Neural progenitor cell (in vitro differentiated cells): ENCODE measurements around the gene MPP1. TPM values are rescaled to one million over a fixed set of nuclear protein-coding genes. Genes with fewer than 3 reads are reported as not detected.

Experiments used
- DNase-seq: peaks from one replicate; pipeline ENCODE4 v3.0.0-alpha.2; 2016; ENCODE audit warnings: low spot score
- H2AFZ ChIP-seq: fragments of 200-600 bp; sonication (generic); replicated peaks from 2 replicates; pipeline ENCODE4 v1.6.1; 2016; ENCODE audit warnings: antibody characterized with exemption
- H3F3A ChIP-seq: fragments of 200-600 bp; sonication (generic); 2 replicates; pipeline ENCODE4 v1.6.1; 2016; ENCODE audit warnings: antibody characterized with exemption, low read depth
- H3K27ac ChIP-seq: fragments of 200-600 bp; sonication (generic); 2 replicates; pipeline ENCODE4 v1.5.1; 2016; ENCODE audit warnings: mild to moderate bottlenecking
- H3K27me3 ChIP-seq: fragments of 200-600 bp; sonication (generic); 2 replicates; pipeline ENCODE4 v1.6.1; 2016; ENCODE audit warnings: mild to moderate bottlenecking, moderate library complexity
- H3K36me3 ChIP-seq: fragments of 200-600 bp; sonication (generic); 2 replicates; pipeline ENCODE4 v1.5.1; 2016
- H3K4me1 ChIP-seq: fragments of 200-600 bp; sonication (generic); 2 replicates; pipeline ENCODE4 v1.6.1; 2016; ENCODE audit warnings: mixed run types
- H3K4me2 ChIP-seq: fragments of 200-600 bp; sonication (generic); 2 replicates; pipeline ENCODE4 v1.6.1; 2016
- H3K4me3 ChIP-seq: fragments of 200-600 bp; sonication (generic); 2 replicates; pipeline ENCODE4 v1.5.1; 2016
- H3K79me2 ChIP-seq: fragments of 200-600 bp; sonication (generic); 2 replicates; pipeline ENCODE4 v1.6.1; 2016; ENCODE audit warnings: low read depth
- H3K9ac ChIP-seq: fragments of 200-600 bp; sonication (generic); 2 replicates; pipeline ENCODE4 v1.6.1; 2016
- H3K9me3 ChIP-seq: fragments of 200-600 bp; sonication (generic); 2 replicates; pipeline ENCODE4 v1.5.1; 2016; ENCODE audit warnings: low read depth
- H4K20me1 ChIP-seq: fragments of 200-600 bp; sonication (generic); 2 replicates; pipeline ENCODE4 v1.6.1; 2016; ENCODE audit warnings: low read depth
- H3K27ac Mint-ChIP-seq: 3 replicates; pipeline ENCODE4 v1.8.0; 2021; ENCODE audit warnings: mixed read lengths
- H3K27me3 Mint-ChIP-seq: 2 replicates; pipeline ENCODE4 v1.8.0; 2022; ENCODE audit warnings: low read depth, mild to moderate bottlenecking, inconsistent platforms, moderate library complexity, mixed read lengths; ENCODE audit not compliant: insufficient read depth
- H3K36me3 Mint-ChIP-seq: 3 replicates; pipeline ENCODE4 v1.8.0; 2021; ENCODE audit warnings: mixed read lengths
- H3K4me1 Mint-ChIP-seq: 3 replicates; pipeline ENCODE4 v1.8.0; 2021; ENCODE audit warnings: mixed read lengths
- H3K4me3 Mint-ChIP-seq: 3 replicates; pipeline ENCODE4 v1.8.0; 2021; ENCODE audit warnings: mild to moderate bottlenecking, moderate library complexity, mixed read lengths
- H3K9me3 Mint-ChIP-seq: 3 replicates; pipeline ENCODE4 v1.8.0; 2020; ENCODE audit warnings: mixed read lengths
- EZH2 ChIP-seq: fragments of 200-600 bp; sonication (generic); IDR thresholded peaks from 2 replicates; pipeline ENCODE4 v1.6.1; 2017; ENCODE audit warnings: antibody characterized with exemption, mild to moderate bottlenecking, moderate library complexity
- EZH2phosphoT487 ChIP-seq: fragments of 200-600 bp; sonication (generic); IDR thresholded peaks from 2 replicates; pipeline ENCODE4 v1.6.1; 2017; ENCODE audit warnings: antibody characterized with exemption
- total RNA-seq: library from RNA; depleted of rRNA; stranded (reverse); fragments of >200 nt; gene quantifications from 2 replicates; pipeline ENCODE4 v1.2.3, GENCODE V29; 2015; ENCODE audit warnings: low replicate concordance
- TF ChIP-seq, protein P1 (sequence below): fragments of 200-600 bp; sonication (generic); IDR thresholded peaks from 2 replicates; pipeline ENCODE4 v1.5.1; 2017; ENCODE audit warnings: antibody characterized with exemption, mild to moderate bottlenecking

MPP1 gene
- total RNA-seq, 1 donor from 2014 or later: not detected

DNA sequence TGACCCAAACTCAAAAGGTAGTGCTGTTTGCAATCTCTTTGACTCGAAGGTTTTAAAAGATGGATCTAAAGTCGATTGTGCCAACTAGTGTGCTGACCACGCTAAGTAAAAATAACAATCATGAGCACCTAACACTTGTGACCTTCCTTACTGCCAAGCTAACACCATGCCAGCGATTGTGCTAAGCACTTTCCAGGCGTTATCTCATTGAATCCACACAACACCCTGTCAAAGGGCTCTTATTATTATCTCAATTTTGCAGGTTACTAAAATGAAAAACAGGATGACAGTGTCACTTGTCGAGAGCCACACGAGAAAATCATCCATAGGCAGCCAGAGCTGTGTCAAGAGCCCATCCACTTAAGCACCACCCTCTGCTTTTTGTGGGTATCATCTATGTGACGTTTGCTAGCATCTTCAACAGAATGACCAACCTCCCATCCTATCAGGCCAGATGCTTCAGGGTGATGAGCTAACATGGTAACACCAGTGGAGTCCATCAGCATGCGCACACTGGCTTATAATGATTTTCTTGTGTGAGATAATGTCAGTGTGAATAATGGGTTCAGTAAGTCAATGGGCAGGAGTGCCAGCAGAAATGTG, 53.5 kb downstream of the MPP1 start:
- H3K27ac Mint-ChIP-seq: no peak overlapping the region
- no peaks in the 10 kb centered on the region for H4K20me1 ChIP-seq
- no peaks in the 10 kb centered on the region for H3K9me3 ChIP-seq
- no peak for DNase-seq
- H3K4me1 Mint-ChIP-seq: peaks cover 3% of the 10 kb centered on the region
- no peak overlapping the region for H3K4me3 ChIP-seq
- H3K9ac ChIP-seq: no peak overlapping the region
- no peaks in the 10 kb centered on the region for H3K36me3 ChIP-seq
- H2AFZ ChIP-seq: no peak overlapping the region
- peaks cover 2% of the 10 kb centered on the region for H3K36me3 Mint-ChIP-seq
- H3K79me2 ChIP-seq: no peaks in the 10 kb centered on the region
- peaks cover 3% of the 10 kb centered on the region for H3F3A ChIP-seq
- H3K4me2 ChIP-seq: no peak overlapping the region
- H3K27ac ChIP-seq: no peak overlapping the region
- peaks cover 17% of the 10 kb centered on the region for H3K9me3 Mint-ChIP-seq
- peaks cover 66% of the 10 kb centered on the region for H3K27me3 ChIP-seq
- TF ChIP-seq EZH2 (no peak), EZH2phosphoT487 (no peak)
- TF ChIP-seq, protein P1, sequence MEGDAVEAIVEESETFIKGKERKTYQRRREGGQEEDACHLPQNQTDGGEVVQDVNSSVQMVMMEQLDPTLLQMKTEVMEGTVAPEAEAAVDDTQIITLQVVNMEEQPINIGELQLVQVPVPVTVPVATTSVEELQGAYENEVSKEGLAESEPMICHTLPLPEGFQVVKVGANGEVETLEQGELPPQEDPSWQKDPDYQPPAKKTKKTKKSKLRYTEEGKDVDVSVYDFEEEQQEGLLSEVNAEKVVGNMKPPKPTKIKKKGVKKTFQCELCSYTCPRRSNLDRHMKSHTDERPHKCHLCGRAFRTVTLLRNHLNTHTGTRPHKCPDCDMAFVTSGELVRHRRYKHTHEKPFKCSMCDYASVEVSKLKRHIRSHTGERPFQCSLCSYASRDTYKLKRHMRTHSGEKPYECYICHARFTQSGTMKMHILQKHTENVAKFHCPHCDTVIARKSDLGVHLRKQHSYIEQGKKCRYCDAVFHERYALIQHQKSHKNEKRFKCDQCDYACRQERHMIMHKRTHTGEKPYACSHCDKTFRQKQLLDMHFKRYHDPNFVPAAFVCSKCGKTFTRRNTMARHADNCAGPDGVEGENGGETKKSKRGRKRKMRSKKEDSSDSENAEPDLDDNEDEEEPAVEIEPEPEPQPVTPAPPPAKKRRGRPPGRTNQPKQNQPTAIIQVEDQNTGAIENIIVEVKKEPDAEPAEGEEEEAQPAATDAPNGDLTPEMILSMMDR: no peak
- H3K4me3 Mint-ChIP-seq: peak overlapping the region; percentile 71
- H3K27me3 Mint-ChIP-seq: peaks cover 35% of the 10 kb centered on the region
- H3K4me1 ChIP-seq: no peaks in the 10 kb centered on the region

DNA sequence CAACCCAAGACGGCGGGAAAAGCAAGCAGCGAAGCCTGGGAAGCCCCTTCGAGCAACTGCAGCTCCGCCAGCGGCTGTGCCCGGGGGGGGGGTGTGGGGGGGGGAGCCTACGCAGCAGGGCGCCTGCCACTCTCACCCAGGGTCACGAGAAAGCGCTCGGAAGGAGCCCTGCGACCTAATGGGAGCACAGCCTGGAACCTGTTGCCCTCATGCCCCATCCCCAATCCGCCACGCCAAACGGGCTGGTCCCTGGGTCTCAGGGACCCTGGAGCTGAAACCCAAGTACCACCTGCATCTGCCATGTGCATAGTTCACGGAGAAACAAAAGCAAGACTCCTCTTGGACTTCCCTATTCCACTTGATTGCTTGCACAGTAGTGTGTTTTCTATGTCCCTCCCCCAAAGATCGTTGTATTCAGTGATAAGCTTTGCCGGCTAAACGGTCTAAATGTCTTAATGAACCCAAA, 54.0 kb downstream of the MPP1 start:
- Mint-ChIP-seq H3K4me1 (peaks cover 3% of the 10 kb centered on the region), H3K27ac (no peak overlapping the region), H3K4me3 (peak overlapping the region; percentile 71), H3K36me3 (peaks cover 2% of the 10 kb centered on the region), H3K9me3 (peaks cover 17% of the 10 kb centered on the region), H3K27me3 (peaks cover 35% of the 10 kb centered on the region)
- Histone ChIP-seq H3K4me1 (no peaks in the 10 kb centered on the region), H3K9ac (no peak overlapping the region), H2AFZ (no peak overlapping the region), H3K4me2 (no peak overlapping the region), H3K36me3 (no peaks in the 10 kb centered on the region), H3F3A (peaks cover 3% of the 10 kb centered on the region), H4K20me1 (no peaks in the 10 kb centered on the region), H3K4me3 (no peak overlapping the region), H3K27ac (no peak overlapping the region), H3K9me3 (no peaks in the 10 kb centered on the region), H3K79me2 (no peaks in the 10 kb centered on the region), H3K27me3 (peaks cover 66% of the 10 kb centered on the region)
- DNase-seq: no peak
- TF ChIP-seq, protein P1: no peak
- no peak for TF ChIP-seq EZH2phosphoT487

DNA sequence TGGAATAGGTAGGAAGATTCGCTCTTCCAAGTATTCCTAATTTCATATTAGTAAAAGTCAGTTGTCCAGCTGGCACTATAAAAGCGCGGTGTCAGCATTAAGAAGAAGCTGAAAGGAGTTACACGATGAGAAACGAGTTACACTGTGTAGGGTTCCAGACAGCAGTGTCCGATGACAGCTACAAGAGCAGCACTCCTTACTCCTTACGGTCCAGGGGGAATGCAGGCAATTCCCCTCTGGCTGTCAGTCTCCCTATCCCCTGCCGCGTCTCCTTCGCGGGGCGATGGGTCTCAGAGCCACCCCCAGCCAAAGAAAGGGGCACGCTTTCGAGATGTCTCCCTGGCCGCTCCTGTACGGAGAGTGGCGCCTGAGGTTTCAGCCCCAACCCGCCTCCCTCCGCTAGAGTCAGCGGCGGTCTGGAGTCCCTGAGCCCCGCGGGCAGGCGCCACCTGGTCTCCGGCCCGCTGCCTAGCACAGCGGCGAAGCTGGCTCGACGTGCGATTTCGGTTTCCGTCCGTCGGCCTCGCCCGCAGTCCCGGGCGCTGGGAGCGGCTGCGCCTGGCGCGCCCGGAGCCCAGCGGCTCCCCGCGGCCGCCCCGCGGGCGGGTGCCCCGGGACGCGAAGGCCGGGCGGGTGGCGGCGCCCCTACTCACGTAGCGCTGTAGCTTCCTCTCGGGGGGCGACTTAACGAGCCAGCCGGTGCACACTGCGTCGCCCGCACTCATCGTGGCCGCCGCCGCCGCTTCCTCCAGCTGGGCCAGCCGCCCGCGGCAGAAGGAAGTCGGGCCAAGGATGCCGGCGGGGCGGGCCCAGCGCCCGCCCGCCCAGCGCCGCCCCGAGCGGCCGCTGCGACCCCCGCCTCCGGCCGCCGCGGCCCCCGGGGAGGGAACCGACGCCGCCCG, 54.7 kb downstream of the MPP1 start, which contains the start of gene GAB3:
TSS of gene GAB3 (minus strand) at position 777 of the 902 bp plus-strand sequence. CDS start at position 725, 52 bp downstream.
- peak; percentile 64 for DNase-seq
- H3F3A ChIP-seq: peaks cover 3% of the 10 kb centered on the region
- peaks cover 66% of the 10 kb centered on the region for H3K27me3 ChIP-seq
- Mint-ChIP-seq H3K4me3 (peak within 1 kb of the TSS; percentile 71), H3K27me3 (peaks cover 35% of the 10 kb centered on the region), H3K27ac (no peak within 1 kb of the TSS), H3K36me3 (peaks cover 2% of the 10 kb centered on the region), H3K9me3 (peaks cover 17% of the 10 kb centered on the region), H3K4me1 (peaks cover 3% of the 10 kb centered on the region)
- H3K4me1 ChIP-seq: no peaks in the 10 kb centered on the region
- TF ChIP-seq, protein P1: no peak
- peak; percentile 34 for TF ChIP-seq EZH2phosphoT487
- H4K20me1 ChIP-seq: no peaks in the 10 kb centered on the region
- peak within 1 kb of the TSS; percentile 39 for H3K4me3 ChIP-seq
- H3K9ac ChIP-seq: no peak within 1 kb of the TSS
- no peaks in the 10 kb centered on the region for H3K9me3 ChIP-seq
- peak within 1 kb of the TSS; percentile 72 for H2AFZ ChIP-seq
- H3K4me2 ChIP-seq: peak within 1 kb of the TSS; percentile 70
- no peaks in the 10 kb centered on the region for H3K36me3 ChIP-seq
- H3K27ac ChIP-seq: no peak within 1 kb of the TSS
- H3K79me2 ChIP-seq: no peaks in the 10 kb centered on the region
